ENCODE results near the gene ADH4. TPM values are rescaled to one million over a fixed set of nuclear protein-coding genes. Genes with fewer than 3 reads are reported as not detected.

Gene ADH4
- total and polyA plus RNA-seq, 2 of the 4 experiments (the other 2 are of a cell fraction) = not detected

GRCh38 chr4:99090481-99091215, 53.4 kb downstream of the ADH4 start:
- no peak overlapping the region for H2BK15ac ChIP-seq (ENCODE audit: low read depth, low read length)
- H3K9me3 ChIP-seq (ENCODE audit: control insufficient read depth, insufficient read depth, low read length) = no peaks in the 10 kb centered on the region
- no peak overlapping the region for H2AFZ ChIP-seq (replicated peaks; ENCODE audit: low read length, poor library complexity)
- H3K79me1 ChIP-seq (ENCODE audit: low read depth in 1 of 2, low read length in 2 of 2) = peaks cover 13 to 17% of the 10 kb centered on the region in 2 experiments
- DNase-seq (peak; percentile 18), ATAC-seq (ENCODE audit: low read depth) (no peak)
- dilution Hi-C loops (cut with HindIII; ENCODE audit: low sequenced_read_pairs, unreplicated experiment) (no loop called here), in situ Hi-C loops (cut with MboI; ENCODE audit: low sequenced_read_pairs) (no loop called here), intact Hi-C loops (cut with micrococcal nuclease) (no loop called here)
- CTCF ChIA-PET = interaction anchor here (0.7 to 0.8 kb wide), 2 partner anchors 315 to 821 kb away, joined by 3 to 5 read pairs; no protein-coding TSS in a partner anchor
- H2BK20ac ChIP-seq (ENCODE audit: low read depth, low read length) = no peak overlapping the region
- peak overlapping the region; percentile 87 for H2BK5ac ChIP-seq (ENCODE audit: low read depth, low read length, poor library complexity, severe bottlenecking)
- peak overlapping the region; percentile 60 for H4K5ac ChIP-seq (ENCODE audit: low read depth, low read length)
- H3K4ac ChIP-seq (ENCODE audit: low read depth, low read length) = peak overlapping the region; percentile 15; the same call in 1 of the 2 replicates
- WGBS, 2 experiments (ENCODE audit: extremely low coverage in 2 of 2, insufficient read length in 1 of 2) = no CpG with 5 or more reads among the region's 2 CpGs
- H4K20me1 ChIP-seq (ENCODE audit: insufficient read depth, low read length) = peaks cover under 1% of the 10 kb centered on the region; the same call in 1 of the 2 replicates
- no peak overlapping the region for H2AK9ac ChIP-seq (replicated peaks; ENCODE audit: low read depth, low read length, poor library complexity)
- H2AK5ac ChIP-seq (ENCODE audit: low read depth, low read length) = no peak overlapping the region
- H3K14ac ChIP-seq (replicated peaks; ENCODE audit: low read depth, low read length) = no peak overlapping the region; the same call in 1 of the 2 replicates
- peaks cover under 1% of the 10 kb centered on the region; the same call in 1 of the 2 replicates for H3K36me3 ChIP-seq (ENCODE audit: control insufficient read depth, insufficient read depth, low read length)
- H3K23ac ChIP-seq (ENCODE audit: low read depth, low read length) = peak overlapping the region; percentile 29; the same call in 1 of the 2 replicates
- H3K9me1 ChIP-seq (ENCODE audit: insufficient read depth, low read length) = no peaks in the 10 kb centered on the region
- no peaks in the 10 kb centered on the region for H3K27me3 ChIP-seq (ENCODE audit: control insufficient read depth, insufficient read depth, low read length)
- H3K4me1 ChIP-seq (ENCODE audit: control insufficient read depth, insufficient read depth, low read length) = peaks cover 2% of the 10 kb centered on the region; the same call in 1 of the 2 replicates
- TF ChIP-seq SMC3 (IDR thresholded peaks at IDR 0.05; ENCODE audit: low read depth, low read length) (no peak), USF2 (IDR thresholded peaks at IDR 0.05; ENCODE audit: low read depth, low read length) (no peak), RFX5 (IDR thresholded peaks at IDR 0.05; ENCODE audit: low read depth, low read length) (no peak), CHD1 (IDR thresholded peaks at IDR 0.05; ENCODE audit: low read depth, low read length) (no peak), MXI1 (IDR thresholded peaks at IDR 0.05; ENCODE audit: borderline replicate concordance, low read depth, low read length) (no peak), POLR2A (IDR thresholded peaks at IDR 0.05; ENCODE audit: low read depth, low read length) (no peak)
- no peak overlapping the region for H2BK120ac ChIP-seq (ENCODE audit: low read depth, low read length)
- peak overlapping the region; percentile 12; the same call in 1 of the 2 replicates for H3K4me3 ChIP-seq (ENCODE audit: insufficient read depth, low read depth, low read length)
- BruUV-seq (replicated peaks) = no TSS peak
- peak overlapping the region; percentile 55 for H3K9ac ChIP-seq (ENCODE audit: low read depth, low read length)
- H4K8ac ChIP-seq (ENCODE audit: low read depth in 2 of 2, low read length in 2 of 2) = no peak overlapping the region; a peak in 1 of 4 replicates
- peak overlapping the region; percentile 94 for H3K4me2 ChIP-seq (ENCODE audit: low read depth, low read length)
- H4K91ac ChIP-seq (ENCODE audit: insufficient read depth, low read depth, low read length) = no peak overlapping the region
- no peak overlapping the region; the same call in 1 of the 2 replicates for H3K56ac ChIP-seq (ENCODE audit: extremely low read depth, insufficient read depth, low read length)
- peak overlapping the region; percentile 62; the same call in 1 of the 2 replicates for H3K27ac ChIP-seq (ENCODE audit: insufficient read depth, low read length)
- POLR2A ChIA-PET (ENCODE audit: unreplicated experiment) = no interaction called here
- peak overlapping the region; percentile 70 for H3K18ac ChIP-seq (ENCODE audit: low read depth, low read length)

Measured in IMR-90 (cell line).